ENCODE data around the gene KLF18. TPM values are rescaled to one million over a fixed set of nuclear protein-coding genes. Genes with fewer than 3 reads are reported as not detected.

KLF18 gene
- total and polyA plus RNA-seq, 2 donors (not counting 3 experiments of a cell fraction or from before 2014, with no cell fraction given), result not detected

GRCh38 chr1:44110916-44111315 is 30.5 kb downstream of the KLF18 start:
- Histone ChIP-seq H3K27ac (ENCODE audit: insufficient read depth, low read depth, low read length) (no peak overlapping the region), H3K9me1 (replicated peaks; ENCODE audit: control insufficient read depth, extremely low read depth, insufficient read depth, low read length) (no peaks in the 10 kb centered on the region), H3K36me3 (ENCODE audit: control insufficient read depth in 2 of 2, extremely low read depth in 1 of 2, insufficient read depth in 2 of 2, low read length in 2 of 2) (no peaks in the 10 kb centered on the region), H3K9ac (replicated peaks; ENCODE audit: extremely low read depth, insufficient read depth, low read length) (no peak overlapping the region), H4K20me1 (replicated peaks; ENCODE audit: control insufficient read depth, extremely low read depth, insufficient read depth, low read length) (no peaks in the 10 kb centered on the region), H3K4me1 (ENCODE audit: control insufficient read depth, extremely low read depth, insufficient read depth, low read length) (no peaks in the 10 kb centered on the region), H3K27me3 (ENCODE audit: control insufficient read depth in 2 of 2, insufficient read depth in 2 of 2, low read length in 2 of 2) (peaks cover 0 to 7% of the 10 kb centered on the region in 2 experiments), H3K4me2 (ENCODE audit: insufficient read depth, low read length) (no peak overlapping the region), H2AFZ (ENCODE audit: low read depth, low read length) (no peak overlapping the region), H3K9me3 (replicated peaks; ENCODE audit: control insufficient read depth, insufficient read depth, low read length) (no peaks in the 10 kb centered on the region), H3K79me2 (ENCODE audit: control insufficient read depth, insufficient read depth, low read length) (no peaks in the 10 kb centered on the region), H3K4me3 (replicated peaks in 1 of 3; ENCODE audit: insufficient read depth in 1 of 3, low read depth in 1 of 3, low read length in 3 of 3) (no peak overlapping the region)
- CTCF ChIA-PET, result interaction anchor here (1.0 to 2.2 kb wide), 4 partner anchors 8 to 19 kb away, joined by 3 to 8 read pairs (median 6); no protein-coding TSS in a partner anchor
- intact Hi-C loops (cut with micrococcal nuclease), result no loop called here
- POLR2A ChIA-PET, result no interaction called here
- TF ChIP-seq MYC (IDR thresholded peaks at IDR 0.05; ENCODE audit: low read depth, low read length) (no peak), MAX (IDR thresholded peaks at IDR 0.05; ENCODE audit: insufficient read depth, insufficient read length) (no peak), FOS (IDR thresholded peaks at IDR 0.05; ENCODE audit: borderline replicate concordance, insufficient read depth, low read length) (no peak), JUN (IDR thresholded peaks at IDR 0.05; ENCODE audit: borderline replicate concordance, insufficient read depth, insufficient read length, low read depth) (no peak), POLR2AphosphoS5 (IDR thresholded peaks at IDR 0.05; ENCODE audit: insufficient read depth, low read depth, low read length) (no peak), CTCF (IDR thresholded peaks at IDR 0.05; ENCODE audit: extremely low read depth in 1 of 2, insufficient read depth in 1 of 2, low read depth in 1 of 2, low read length in 2 of 2) (no peak), GATA2 (IDR thresholded peaks at IDR 0.05; ENCODE audit: insufficient read depth, insufficient read length, low read depth, low read length) (no peak), POLR2A (IDR thresholded peaks at IDR 0.05; ENCODE audit: low read depth, low read length) (no peak), EZH2 (IDR thresholded peaks at IDR 0.05; ENCODE audit: borderline replicate concordance, low read depth, low read length, severe bottlenecking) (no peak)
- no TSS peak for BruUV-seq (replicated peaks)
- no peak for FAIRE-seq
- DNase-seq (ENCODE audit: low read depth, low spot score), result no peak
- dilution Hi-C loops (cut with MboI; ENCODE audit: extremely low pct_ligation_motif_present, low sequenced_read_pairs), result no loop called here

Measured in endothelial cell of umbilical vein (primary cell).